GM12878 (cell line): Measurements from ENCODE around the gene BNIPL. TPM values are rescaled to one million over a fixed set of nuclear protein-coding genes. Genes with fewer than 3 reads are reported as not detected.

Experiments
- CEBPZ ChIP-seq: fragments of 150-350 bp; IDR thresholded peaks from 2 replicates; pipeline ENCODE4 v1.6.1; 2016; ENCODE audit warnings: low read depth, low read length
- E4F1 ChIP-seq: fragments of 450-650 bp; IDR thresholded peaks from 2 replicates; pipeline ENCODE4 v1.6.1; 2018; ENCODE audit warnings: borderline replicate concordance, mild to moderate bottlenecking; ENCODE audit not compliant: partially characterized antibody
- polyA plus RNA-seq, 11 experiments: library from polyadenylated mRNA; depleted of rRNA in 4 of 11; unstranded in 6 of 11; stranded (reverse) in 5 of 11; fragments of >200 nt; fragmentation: Nextera tagmentation in 4 of 11; fragmentation: Illumina TruSeq in 1 of 11; extraction: Ambion mirVana in 4 of 11; extraction: Trizol in 1 of 11; gene quantifications; 1 replicate in 1 of 11; 2 replicates in 10 of 11; pipeline versions ENCODE4 v1.2.1 to v1.2.3, GENCODE V29; 2011 to 2016; ENCODE audit warnings: inconsistent platforms in 2 of 11, missing spikeins in 2 of 11, low read depth in 1 of 11
- total RNA-seq, 4 experiments: library from RNA; depleted of rRNA in 3 of 4; stranded (reverse); fragments of >200 nt in 3 of 4; fragmentation: Illumina TruSeq in 1 of 4; extraction: Trizol in 1 of 4; gene quantifications; 2 replicates each; pipeline versions ENCODE4 v1.2.1 to v1.2.3, GENCODE V29; 2013 to 2021
- TF ChIP-seq, protein P1 (sequence below): fragments of 450-650 bp; conservative IDR thresholded peaks from 2 replicates; pipeline ENCODE4 v1.6.1; 2017; ENCODE audit warnings: mild to moderate bottlenecking, moderate library complexity

BNIPL gene
- total and polyA plus RNA-seq, 10 of the 15 experiments (the other 5 are each of a cell fraction or from before 2014, with no cell fraction given) = 0.05 to 1.1 (median 0.17) TPM

- TF ChIP-seq CEBPZ (no peak), E4F1 (no peak)
- TF ChIP-seq, protein P1, sequence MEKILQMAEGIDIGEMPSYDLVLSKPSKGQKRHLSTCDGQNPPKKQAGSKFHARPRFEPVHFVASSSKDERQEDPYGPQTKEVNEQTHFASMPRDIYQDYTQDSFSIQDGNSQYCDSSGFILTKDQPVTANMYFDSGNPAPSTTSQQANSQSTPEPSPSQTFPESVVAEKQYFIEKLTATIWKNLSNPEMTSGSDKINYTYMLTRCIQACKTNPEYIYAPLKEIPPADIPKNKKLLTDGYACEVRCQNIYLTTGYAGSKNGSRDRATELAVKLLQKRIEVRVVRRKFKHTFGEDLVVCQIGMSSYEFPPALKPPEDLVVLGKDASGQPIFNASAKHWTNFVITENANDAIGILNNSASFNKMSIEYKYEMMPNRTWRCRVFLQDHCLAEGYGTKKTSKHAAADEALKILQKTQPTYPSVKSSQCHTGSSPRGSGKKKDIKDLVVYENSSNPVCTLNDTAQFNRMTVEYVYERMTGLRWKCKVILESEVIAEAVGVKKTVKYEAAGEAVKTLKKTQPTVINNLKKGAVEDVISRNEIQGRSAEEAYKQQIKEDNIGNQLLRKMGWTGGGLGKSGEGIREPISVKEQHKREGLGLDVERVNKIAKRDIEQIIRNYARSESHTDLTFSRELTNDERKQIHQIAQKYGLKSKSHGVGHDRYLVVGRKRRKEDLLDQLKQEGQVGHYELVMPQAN = no peak
Observed at GRCh38 chr1:151043163-151043562, 6.8 kb downstream of the BNIPL start (continued).
